Hepatocyte (in vitro differentiated cells): Measurements from ENCODE around the gene CHCHD4. TPM values are rescaled to one million over a fixed set of nuclear protein-coding genes. Genes with fewer than 3 reads are reported as not detected.
A peak's percentile ranks its signal among the peaks of the same experiment; 100 is the strongest.

ENCODE experiments used
- DNase-seq: peaks from one replicate; pipeline ENCODE4 v3.0.0-alpha.2; 2016; ENCODE audit warnings: low spot score
- H2AFZ ChIP-seq: fragments of 200-600 bp; sonication (generic); 2 replicates; pipeline ENCODE4 v1.6.0; 2016; ENCODE audit warnings: antibody characterized with exemption, mild to moderate bottlenecking
- H3K27ac ChIP-seq: fragments of 200-600 bp; sonication (generic); 2 replicates; pipeline ENCODE4 v1.5.1; 2016; ENCODE audit warnings: mild to moderate bottlenecking
- H3K27me3 ChIP-seq: fragments of 200-600 bp; sonication (generic); 2 replicates; pipeline ENCODE4 v1.6.1; 2016
- H3K36me3 ChIP-seq: fragments of 200-600 bp; sonication (generic); replicated peaks from 2 replicates; pipeline ENCODE4 v1.5.1; 2016; ENCODE audit warnings: low read depth; ENCODE audit not compliant: insufficient read depth
- H3K4me1 ChIP-seq: fragments of 200-600 bp; sonication (generic); 2 replicates; pipeline ENCODE4 v1.5.1; 2016; ENCODE audit warnings: mild to moderate bottlenecking, moderate library complexity; ENCODE audit not compliant: insufficient read depth
- H3K4me2 ChIP-seq: fragments of 200-600 bp; sonication (generic); 2 replicates; pipeline ENCODE4 v1.6.0; 2016
- H3K4me3 ChIP-seq: fragments of 200-600 bp; sonication (generic); 2 replicates; pipeline ENCODE4 v1.5.1; 2016; ENCODE audit warnings: mild to moderate bottlenecking
- H3K79me2 ChIP-seq: fragments of 200-600 bp; sonication (generic); 2 replicates; pipeline ENCODE4 v1.6.0; 2017; ENCODE audit warnings: mild to moderate bottlenecking
- H3K9me2 ChIP-seq: fragments of 200-600 bp; sonication (generic); replicated peaks from 2 replicates; pipeline ENCODE4 v1.6.0; 2017; ENCODE audit warnings: mild to moderate bottlenecking; ENCODE audit not compliant: insufficient read depth
- H3K9me3 ChIP-seq: fragments of 200-600 bp; sonication (generic); 2 replicates; pipeline ENCODE4 v1.5.1; 2016; ENCODE audit warnings: low read depth, mild to moderate bottlenecking
- H4K20me1 ChIP-seq: fragments of 200-600 bp; sonication (generic); 2 replicates; pipeline ENCODE4 v1.6.0; 2016; ENCODE audit warnings: mild to moderate bottlenecking; ENCODE audit not compliant: insufficient read depth, poor library complexity, severe bottlenecking
- CTCF ChIP-seq: fragments of 200-600 bp; sonication (generic); IDR thresholded peaks from 2 replicates; pipeline ENCODE4 v1.5.1; 2016; ENCODE audit warnings: antibody characterized with exemption, mild to moderate bottlenecking; ENCODE audit not compliant: poor library complexity
- EZH2 ChIP-seq: fragments of 200-600 bp; sonication (generic); IDR thresholded peaks from 2 replicates; pipeline ENCODE4 v1.6.1; 2016; ENCODE audit warnings: antibody characterized with exemption, mild to moderate bottlenecking, borderline replicate concordance
- EZH2phosphoT487 ChIP-seq: fragments of 200-600 bp; sonication (generic); IDR thresholded peaks from one replicate; pipeline ENCODE4 v1.6.1; 2018; ENCODE audit warnings: antibody characterized with exemption, mild to moderate bottlenecking, low read depth, moderate library complexity; ENCODE audit not compliant: unreplicated experiment, severe bottlenecking
- WGBS: methylation state at CpG from one replicate; pipeline ENCODE4 v1.1.6; 2016; ENCODE audit warnings: low lambda C conversion rate; ENCODE audit errors: missing lambda C conversion rate; 5-methylcytosine and 5-hydroxymethylcytosine counted together
- polyA plus RNA-seq: library from polyadenylated mRNA; unstranded; fragments of >200 nt; fragmentation: Nextera tagmentation; extraction: Ambion mirVana; gene quantifications from 2 replicates; pipeline ENCODE4 v1.2.1, GENCODE V29; 2016
- total RNA-seq: library from RNA; depleted of rRNA; stranded (reverse); fragments of >200 nt; gene quantifications from 2 replicates; pipeline ENCODE4 v1.2.3, GENCODE V29; 2014

CHCHD4 gene
- total and polyA plus RNA-seq, 2 experiments from 2014 or later, result 15.2 to 22.8 TPM

- Histone ChIP-seq H3K79me2 (no peaks in the 10 kb centered on the region), H3K4me3 (no peak overlapping the region), H4K20me1 (no peaks in the 10 kb centered on the region), H3K36me3 (no peaks in the 10 kb centered on the region), H3K27ac (peak overlapping the region; percentile 95), H3K4me2 (peak overlapping the region; percentile 64), H3K9me2 (no peaks in the 10 kb centered on the region), H3K27me3 (no peaks in the 10 kb centered on the region), H2AFZ (no peak overlapping the region), H3K9me3 (no peaks in the 10 kb centered on the region), H3K4me1 (peaks cover 22% of the 10 kb centered on the region)
- no peak for DNase-seq
- whole genome bisulfite sequencing, result 92% methylated on average over 9 of the region's 9 CpGs
- TF ChIP-seq CTCF (no peak), EZH2 (no peak), EZH2phosphoT487 (no peak)
Measured at GRCh38 chr3:14145236-14145635, 20.6 kb upstream of the CHCHD4 start.

- H2AFZ ChIP-seq, result no peak overlapping the region
- DNase-seq, result peak; percentile 97
- WGBS, result 20% methylated on average over 7 of the region's 7 CpGs
- TF ChIP-seq CTCF, result no peak
- TF ChIP-seq EZH2phosphoT487, result no peak
- TF ChIP-seq EZH2, result no peak
- H3K4me1 ChIP-seq, result peaks cover 22% of the 10 kb centered on the region
- no peaks in the 10 kb centered on the region for H3K9me3 ChIP-seq
- no peaks in the 10 kb centered on the region for H4K20me1 ChIP-seq
- H3K27me3 ChIP-seq, result no peaks in the 10 kb centered on the region
- H3K27ac ChIP-seq, result peak overlapping the region; percentile 95
- H3K4me3 ChIP-seq, result no peak overlapping the region
- no peaks in the 10 kb centered on the region for H3K36me3 ChIP-seq
- H3K79me2 ChIP-seq, result no peaks in the 10 kb centered on the region
- no peaks in the 10 kb centered on the region for H3K9me2 ChIP-seq
- peak overlapping the region; percentile 64 for H3K4me2 ChIP-seq
Measured at GRCh38 chr3:14144423-14145075, 19.9 kb upstream of the CHCHD4 start.

- peak; percentile 62 for DNase-seq
- Histone ChIP-seq H3K4me3 (no peak overlapping the region), H3K4me2 (peak overlapping the region; percentile 42), H3K27ac (peak overlapping the region; percentile 95), H4K20me1 (no peaks in the 10 kb centered on the region), H3K9me3 (no peaks in the 10 kb centered on the region), H3K9me2 (no peaks in the 10 kb centered on the region), H2AFZ (no peak overlapping the region), H3K27me3 (no peaks in the 10 kb centered on the region), H3K4me1 (peaks cover 22% of the 10 kb centered on the region), H3K36me3 (no peaks in the 10 kb centered on the region), H3K79me2 (no peaks in the 10 kb centered on the region)
- WGBS, result 64% methylated on average over 7 of the region's 7 CpGs
- TF ChIP-seq EZH2, result no peak
- TF ChIP-seq EZH2phosphoT487, result no peak
- TF ChIP-seq CTCF, result no peak
Measured at GRCh38 chr3:14143271-14144225, 18.9 kb upstream of the CHCHD4 start.
